Measurements from ENCODE around the gene RRAS.
"Not testable (repeated sequence)": the region's sequence is repeated elsewhere in the genome, so short reads cannot be mapped to it uniquely, and the experiment has no call there.

The RRAS gene

DNA sequence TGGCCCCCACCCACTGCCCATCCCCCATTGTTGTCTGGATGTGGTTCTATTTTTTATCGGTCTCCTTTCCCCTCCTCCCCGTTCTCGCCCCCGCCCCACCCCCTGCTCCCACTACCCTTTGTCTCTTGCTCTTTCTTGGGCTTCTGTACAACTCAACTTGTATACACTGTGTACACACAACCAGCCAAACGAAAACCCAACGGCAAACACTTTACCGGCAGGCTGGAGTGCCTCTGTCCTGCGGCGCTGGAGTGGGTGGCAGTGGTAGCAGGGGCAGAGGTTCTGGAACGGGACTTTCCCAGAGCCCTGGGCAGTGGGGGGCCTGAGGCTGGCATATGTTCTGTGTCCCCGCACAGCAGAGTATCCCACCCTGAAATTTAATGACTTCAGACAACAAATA lies 13.7 kb downstream of the RRAS start:
- no peak for DNase-seq

- no peak for DNase-seq
Measured at GRCh38 chr19:49624967-49625910, 14.7 kb downstream of the RRAS start.

DNA sequence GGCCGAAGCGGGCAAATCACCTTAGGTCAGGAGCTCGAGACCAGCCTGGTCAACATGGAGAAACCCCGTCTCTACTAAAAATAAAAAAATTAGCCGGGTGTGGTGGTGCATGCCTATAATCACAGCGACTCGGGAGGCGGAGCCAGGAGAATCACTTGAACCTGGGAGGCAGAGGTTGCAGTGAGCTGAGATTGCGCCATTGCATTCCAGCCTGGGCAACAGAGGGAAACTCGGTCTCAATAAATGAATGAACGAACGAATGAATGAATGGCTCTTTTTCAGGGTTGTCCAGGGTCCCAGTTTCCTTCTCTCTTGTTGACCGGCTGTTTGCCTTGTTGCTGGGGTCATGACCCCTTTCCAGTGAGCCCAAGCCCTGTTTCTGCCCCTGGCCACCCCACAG lies 22.1 kb downstream of the RRAS start:
- not testable (repeated sequence) for DNase-seq

GRCh38 chr19:49616945-49617344 lies 23.0 kb downstream of the RRAS start:
- DNase-seq, result no peak

GRCh38 chr19:49616532-49616931 lies 23.4 kb downstream of the RRAS start:
- DNase-seq, result no peak

DNA sequence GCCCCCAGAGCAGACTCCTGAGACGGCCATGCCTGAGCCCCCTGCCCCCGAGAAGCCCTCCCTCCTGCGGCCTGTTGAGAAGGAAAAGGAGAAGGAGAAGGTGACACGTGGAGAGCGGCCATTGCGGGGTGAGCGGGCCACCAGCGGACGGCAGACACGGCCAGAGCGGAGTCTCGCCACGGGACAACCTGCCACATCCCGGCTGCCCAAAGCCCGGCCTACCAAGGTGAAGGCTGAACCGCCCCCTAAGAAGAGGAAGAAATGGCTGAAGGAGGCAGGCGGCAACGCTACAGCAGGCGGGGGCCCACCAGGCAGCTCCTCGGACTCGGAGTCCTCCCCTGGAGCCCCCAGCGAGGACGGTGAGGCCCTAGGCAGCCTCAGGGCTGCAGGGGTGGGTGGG lies 24.1 kb downstream of the RRAS start:
- DNase-seq, result no peak

- no peak for DNase-seq
Measured at GRCh38 chr19:49614096-49614833, 25.7 kb downstream of the RRAS start.

- DNase-seq, result no peak
Measured at GRCh38 chr19:49613374-49613773, 26.6 kb downstream of the RRAS start.

DNA sequence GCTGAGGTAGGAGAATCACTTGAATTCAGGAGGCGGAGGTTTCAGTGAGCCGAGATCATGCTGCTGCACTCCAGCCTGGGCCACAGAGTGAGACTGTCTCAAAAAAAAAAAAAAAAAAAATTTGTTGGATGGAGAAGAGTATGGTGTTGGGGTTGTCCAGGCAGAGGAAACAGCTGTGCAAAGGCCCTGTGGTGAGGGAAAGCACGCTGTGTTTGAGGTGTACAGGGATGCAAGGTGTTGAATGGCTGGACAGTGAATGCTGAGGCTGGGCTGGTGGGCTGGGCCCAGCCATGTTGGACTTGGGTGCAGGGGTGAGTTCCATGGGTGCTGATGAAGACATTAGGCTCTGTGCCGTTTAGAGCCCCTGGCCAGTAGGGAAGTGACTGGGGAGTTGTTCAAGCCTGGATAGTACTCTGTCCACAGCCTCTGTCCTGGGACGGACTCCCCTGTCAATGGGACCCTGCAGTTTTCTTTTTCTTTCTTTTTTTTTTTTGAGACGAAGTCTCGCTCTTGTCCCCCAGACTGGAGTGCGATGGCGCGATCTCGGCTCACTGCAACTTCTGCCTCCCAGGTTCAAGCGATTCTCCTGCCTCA lies 30.3 kb downstream of the RRAS start:
- no peak for DNase-seq

- DNase-seq, result no peak
Measured at GRCh38 chr19:49605605-49606004, 34.3 kb downstream of the RRAS start.

DNA sequence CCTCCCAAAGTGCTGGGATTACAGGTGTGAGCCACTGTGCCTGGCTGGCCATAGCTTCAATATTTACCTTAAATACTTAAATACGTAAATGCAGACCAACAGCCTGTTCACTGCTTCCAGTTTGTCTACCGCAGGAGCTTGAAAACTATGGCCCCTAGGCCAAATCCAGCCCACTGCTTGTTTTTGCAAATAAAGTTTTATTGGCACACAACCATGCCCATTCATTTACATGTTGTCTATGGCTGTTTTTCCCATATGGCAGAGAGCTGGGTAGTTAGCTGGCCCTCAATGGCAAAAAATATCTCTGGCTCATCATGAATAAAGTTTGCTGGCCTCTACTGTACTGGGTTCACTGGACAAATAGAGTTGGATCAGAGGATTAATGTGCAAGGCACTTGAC lies 37.1 kb downstream of the RRAS start:
- DNase-seq, result no peak

DNA sequence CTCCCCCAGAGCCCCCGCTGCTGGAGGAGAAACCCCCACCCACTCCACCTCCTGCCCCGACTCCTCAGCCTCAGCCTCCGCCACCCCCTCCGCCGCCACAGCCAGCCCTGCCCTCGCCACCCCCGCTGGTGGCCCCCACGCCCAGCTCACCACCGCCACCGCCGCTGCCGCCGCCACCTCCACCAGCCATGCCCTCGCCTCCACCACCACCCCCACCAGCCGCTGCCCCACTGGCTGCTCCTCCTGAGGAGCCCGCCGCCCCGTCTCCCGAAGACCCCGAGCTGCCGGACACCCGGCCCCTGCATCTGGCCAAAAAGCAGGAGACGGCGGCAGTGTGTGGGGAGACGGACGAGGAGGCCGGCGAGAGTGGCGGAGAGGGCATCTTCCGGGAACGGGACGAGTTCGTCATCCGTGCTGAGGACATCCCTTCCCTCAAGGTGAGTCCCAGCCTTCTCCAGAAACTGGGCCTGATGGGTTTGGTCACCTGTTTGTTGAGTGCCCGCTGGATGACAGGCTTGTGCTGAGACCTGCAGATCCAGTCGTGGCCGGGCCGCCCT lies 38.4 kb downstream of the RRAS start:
- no peak for DNase-seq

DNA sequence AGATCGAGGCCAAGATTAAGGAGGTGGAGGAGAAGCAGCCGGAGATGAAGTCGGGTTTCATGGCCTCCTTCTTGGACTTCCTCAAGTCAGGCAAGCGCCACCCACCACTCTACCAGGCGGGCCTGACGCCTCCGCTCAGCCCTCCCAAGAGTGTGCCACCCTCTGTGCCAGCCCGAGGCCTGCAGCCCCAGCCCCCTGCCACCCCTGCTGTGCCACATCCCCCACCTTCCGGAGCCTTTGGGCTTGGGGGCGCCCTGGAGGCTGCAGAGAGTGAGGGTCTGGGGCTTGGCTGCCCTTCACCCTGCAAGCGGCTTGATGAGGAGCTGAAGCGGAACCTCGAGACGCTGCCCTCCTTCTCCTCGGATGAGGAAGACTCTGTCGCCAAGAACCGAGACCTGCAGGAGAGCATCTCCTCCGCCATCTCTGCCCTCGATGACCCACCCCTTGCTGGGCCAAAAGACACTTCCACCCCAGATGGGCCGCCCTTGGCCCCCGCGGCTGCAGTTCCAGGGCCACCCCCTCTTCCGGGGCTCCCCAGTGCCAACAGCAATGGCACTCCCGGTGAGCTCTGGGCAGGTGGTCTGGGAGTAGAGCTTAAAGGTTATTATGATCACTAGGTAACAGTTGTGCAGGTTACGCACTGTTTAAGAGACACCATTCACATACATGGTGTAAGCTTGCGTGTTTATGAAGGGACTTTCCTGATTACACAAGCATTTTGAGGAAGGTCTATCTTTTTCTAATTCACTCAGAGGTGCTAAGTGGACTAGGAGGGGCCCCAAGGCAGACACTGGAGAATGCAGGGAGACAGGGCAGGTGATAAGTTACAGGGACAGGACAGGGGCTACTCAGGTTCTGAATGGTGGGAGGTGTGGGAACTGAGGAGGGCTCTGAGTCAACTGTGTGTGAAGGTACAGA lies 40.3 kb downstream of the RRAS start:
- DNase-seq, result no peak

DNA sequence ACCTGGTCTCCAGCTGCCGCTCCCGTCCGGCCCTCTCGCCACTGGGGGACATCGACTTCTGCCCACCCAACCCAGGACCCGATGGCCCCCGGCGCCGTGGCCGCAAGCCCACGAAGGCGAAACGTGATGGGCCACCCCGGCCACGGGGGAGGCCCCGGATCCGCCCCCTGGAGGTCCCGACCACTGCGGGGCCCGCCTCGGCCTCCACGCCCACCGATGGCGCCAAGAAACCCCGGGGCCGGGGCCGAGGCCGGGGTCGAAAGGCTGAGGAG lies 42.3 kb downstream of the RRAS start:
- DNase-seq, result no peak

GRCh38 chr19:49596954-49597702 lies 42.8 kb downstream of the RRAS start:
- DNase-seq, result no peak

DNA sequence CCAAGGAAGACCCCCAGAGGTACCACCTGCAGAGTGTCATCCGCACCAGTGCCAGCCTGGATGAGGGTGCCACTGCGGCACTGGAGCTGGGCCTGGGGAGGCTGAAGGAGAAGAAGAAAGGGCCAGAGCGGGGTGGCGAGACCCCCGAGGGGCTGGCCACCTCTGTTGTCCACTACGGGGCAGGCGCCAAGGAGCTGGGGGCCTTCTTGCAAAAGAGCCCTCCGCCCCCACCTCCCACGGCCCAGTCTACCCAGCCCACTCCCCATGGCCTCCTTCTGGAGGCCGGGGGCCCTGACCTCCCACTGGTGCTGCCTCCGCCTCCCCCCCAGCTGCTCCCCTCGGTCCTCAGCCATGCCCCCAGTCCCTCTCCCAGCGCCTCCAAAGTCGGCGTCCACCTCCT lies 43.5 kb downstream of the RRAS start:
- DNase-seq, result no peak

DNA sequence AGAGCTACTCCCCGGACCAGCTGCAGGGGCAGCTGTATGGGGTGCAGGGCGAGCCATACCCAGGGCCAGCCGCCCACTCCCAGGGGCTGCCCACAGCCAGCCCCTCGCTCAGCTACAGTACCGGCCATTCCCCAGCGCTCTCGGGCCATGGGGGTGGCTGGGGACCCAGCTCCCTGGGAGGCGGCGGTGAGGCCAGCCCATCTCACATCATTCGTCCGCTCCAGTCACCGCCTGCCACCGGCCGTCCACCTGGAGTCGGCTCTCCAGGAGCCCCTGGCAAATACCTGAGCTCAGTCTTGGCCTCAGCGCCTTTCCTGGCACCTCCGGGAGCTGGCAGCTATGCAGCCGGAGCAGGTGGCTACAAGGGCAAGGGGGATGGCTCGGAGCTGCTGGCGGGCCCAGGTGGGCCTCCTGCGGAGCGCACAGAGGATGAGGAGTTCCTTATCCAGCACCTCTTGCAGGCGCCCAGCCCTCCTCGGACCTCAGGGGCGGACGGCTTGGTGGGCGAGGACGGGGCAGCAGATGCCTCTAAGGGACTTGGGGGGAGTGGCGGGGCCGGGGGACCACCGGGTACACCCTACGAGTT lies 44.0 kb downstream of the RRAS start:
- DNase-seq, result no peak

DNA sequence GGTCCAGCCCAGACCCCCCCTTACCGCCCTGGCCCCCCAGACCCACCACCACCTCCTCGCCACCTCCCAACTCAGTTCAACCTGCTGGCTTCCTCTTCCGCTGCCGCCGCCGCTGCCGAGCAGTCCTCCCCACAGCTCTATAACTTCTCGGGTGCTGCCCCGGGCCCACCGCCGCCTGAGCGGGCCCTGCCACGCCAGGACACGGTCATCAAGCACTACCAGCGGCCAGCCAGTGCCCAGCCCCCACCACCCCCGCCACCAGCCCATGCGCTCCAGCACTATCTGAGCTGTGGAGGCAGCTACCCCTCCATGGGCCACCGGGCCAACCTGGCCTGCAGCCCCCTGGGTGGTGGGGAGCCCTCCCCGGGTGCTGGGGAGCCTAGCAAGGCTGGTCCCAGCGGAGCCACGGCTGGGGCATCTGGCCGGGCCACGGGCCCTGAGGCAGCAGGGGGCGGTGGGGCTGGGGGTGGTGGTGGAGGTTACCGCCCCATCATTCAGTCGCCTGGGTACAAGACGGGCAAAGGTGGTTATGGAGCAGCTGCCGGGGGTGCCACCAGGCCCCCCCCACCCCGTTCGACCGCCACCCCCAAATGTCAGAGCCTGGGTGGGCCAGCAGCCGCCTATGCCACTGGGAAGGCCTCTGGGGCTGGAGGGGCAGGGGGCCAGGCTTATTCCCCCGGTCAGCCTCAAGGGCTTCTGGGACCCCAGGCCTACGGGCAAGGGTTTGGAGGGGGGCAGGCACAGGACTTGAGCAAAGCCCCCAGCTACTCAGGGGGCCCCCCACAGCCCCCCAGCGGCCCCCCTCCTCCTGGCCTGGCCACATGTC lies 44.7 kb downstream of the RRAS start:
- DNase-seq, result no peak

DNA sequence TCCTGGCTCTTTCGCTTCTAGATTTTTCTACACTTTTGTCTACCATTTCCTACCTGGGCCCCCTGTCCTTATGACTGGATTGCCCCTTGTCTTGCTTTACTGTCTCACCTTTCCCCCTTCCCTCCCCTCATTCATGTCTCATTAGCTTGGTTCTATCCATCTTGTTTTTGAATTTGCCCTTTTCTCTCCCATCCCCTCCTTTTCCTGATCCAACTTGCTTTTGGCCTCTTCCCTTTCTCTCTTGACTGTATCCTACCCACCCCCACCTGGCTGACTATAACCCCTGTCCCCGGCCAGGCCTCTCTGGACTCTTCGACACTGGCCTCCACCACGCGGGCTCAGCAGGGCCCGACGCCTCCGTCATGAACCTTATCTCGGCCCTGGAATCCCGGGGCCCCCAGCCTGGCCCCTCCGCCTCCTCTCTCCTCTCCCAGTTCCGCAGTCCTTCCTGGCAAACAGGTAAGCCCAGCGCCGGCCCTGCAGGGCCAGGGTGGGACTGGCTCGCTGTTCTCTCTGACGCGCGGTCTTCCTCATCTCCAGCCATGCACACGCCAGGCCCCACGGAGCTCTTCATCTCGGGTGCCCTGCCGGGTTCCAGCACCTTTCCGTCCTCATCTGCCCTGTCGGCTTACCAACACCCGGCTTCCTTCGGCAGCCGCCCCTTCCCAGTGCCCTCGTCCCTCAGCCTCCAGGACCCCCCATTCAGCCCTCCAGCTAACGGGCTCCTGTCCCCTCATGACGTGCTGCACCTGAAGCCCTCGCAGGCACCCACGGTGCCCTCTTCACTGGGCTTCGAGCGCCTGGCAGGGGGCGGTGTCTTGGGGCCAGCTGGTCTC lies 45.6 kb downstream of the RRAS start:
- no peak for DNase-seq
